ENCODE results near the gene SIK3.

Gene SIK3

GRCh38 chr11:116827461-116827860, 270.8 kb downstream of the SIK3 start:
- no peak for TF ChIP-seq CTCF (IDR thresholded peaks at IDR 0.05; ENCODE audit: low read depth, low read length)
- Histone ChIP-seq H3K9me3 (no peaks in the 10 kb centered on the region), H3K36me3 (no peaks in the 10 kb centered on the region), H3K4me3 (ENCODE audit: low read depth, low read length) (no peak overlapping the region), H3K27me3 (no peaks in the 10 kb centered on the region), H3K4me1 (peaks cover 11% of the 10 kb centered on the region)
- DNase-seq = no peak

- H3K27me3 ChIP-seq = no peaks in the 10 kb centered on the region
- no peak for TF ChIP-seq CTCF (IDR thresholded peaks at IDR 0.05; ENCODE audit: low read depth, low read length)
- no peak for DNase-seq
- H3K9me3 ChIP-seq = no peaks in the 10 kb centered on the region
- H3K4me3 ChIP-seq (ENCODE audit: low read depth, low read length) = no peak overlapping the region
- peaks cover 11% of the 10 kb centered on the region for H3K4me1 ChIP-seq
- H3K36me3 ChIP-seq = no peaks in the 10 kb centered on the region
These were observed 271.3 kb downstream of the SIK3 start for GRCh38 chr11:116826751-116827431.

- no peak for DNase-seq
- Histone ChIP-seq H3K4me3 (ENCODE audit: low read depth, low read length) (no peak overlapping the region), H3K36me3 (no peaks in the 10 kb centered on the region), H3K4me1 (peaks cover 11% of the 10 kb centered on the region), H3K27me3 (no peaks in the 10 kb centered on the region), H3K9me3 (no peaks in the 10 kb centered on the region)
- no peak for TF ChIP-seq CTCF (IDR thresholded peaks at IDR 0.05; ENCODE audit: low read depth, low read length)
These were observed 272.1 kb downstream of the SIK3 start for GRCh38 chr11:116825854-116826750.

- TF ChIP-seq CTCF (IDR thresholded peaks at IDR 0.05; ENCODE audit: low read depth, low read length) = no peak
- H3K4me3 ChIP-seq (ENCODE audit: low read depth, low read length) = no peak overlapping the region
- H3K36me3 ChIP-seq = no peaks in the 10 kb centered on the region
- no peaks in the 10 kb centered on the region for H3K9me3 ChIP-seq
- DNase-seq = no peak
- H3K4me1 ChIP-seq = peaks cover 11% of the 10 kb centered on the region
- H3K27me3 ChIP-seq = no peaks in the 10 kb centered on the region
These were observed 272.8 kb downstream of the SIK3 start for GRCh38 chr11:116825434-116825833.

- Histone ChIP-seq H3K9me3 (no peaks in the 10 kb centered on the region), H3K36me3 (no peaks in the 10 kb centered on the region), H3K27me3 (no peaks in the 10 kb centered on the region), H3K4me1 (no peaks in the 10 kb centered on the region; the same call in 1 of the 2 replicates), H3K4me3 (ENCODE audit: low read depth, low read length) (no peak within 1 kb of the TSS)
- no peak for DNase-seq
- no peak for TF ChIP-seq CTCF (IDR thresholded peaks at IDR 0.05; ENCODE audit: low read depth, low read length)
These were observed 275.0 kb downstream of the SIK3 start, which contains the start of gene APOA4 for GRCh38 chr11:116823031-116823843. APOA4 (minus strand) TSS chr11:116823304; CDS start chr11:116823191, 113 bp downstream.
